Activated CD8-positive, alpha-beta memory T cell treated with anti-CD3 and anti-CD28 coated beads for 1 hour (primary cell): ENCODE results near the gene BABAM2.

Experiments
- DNase-seq, 2 donors: peaks; one replicate each; pipeline ENCODE4 v3.0.0-alpha.2; 2020; ENCODE audit warnings: low read depth in 1 of 2; ENCODE audit errors: extremely low read depth in 1 of 2

BABAM2 gene

GRCh38 chr2:28349546-28350165, 459.1 kb downstream of the BABAM2 start:
- no peak for DNase-seq

GRCh38 chr2:28350196-28350595, 459.7 kb downstream of the BABAM2 start:
- DNase-seq: no peak

GRCh38 chr2:28350791-28351285, 460.3 kb downstream of the BABAM2 start:
- DNase-seq: no peak

GRCh38 chr2:28351621-28352020, 461.1 kb downstream of the BABAM2 start:
- DNase-seq: no peak

- DNase-seq: no peak
Observed at GRCh38 chr2:28352104-28352503, 461.6 kb downstream of the BABAM2 start.

- no peak for DNase-seq
Observed at GRCh38 chr2:28352610-28353195, 462.2 kb downstream of the BABAM2 start.

GRCh38 chr2:28354920-28355520, 464.5 kb downstream of the BABAM2 start:
- DNase-seq: no peak

- no peak for DNase-seq
Observed at GRCh38 chr2:28355521-28356094, 465.1 kb downstream of the BABAM2 start.

GRCh38 chr2:28356095-28356911, 465.8 kb downstream of the BABAM2 start:
- no peak for DNase-seq

- DNase-seq: no peak
Observed at GRCh38 chr2:28357055-28357454, 466.5 kb downstream of the BABAM2 start.

- no peak for DNase-seq
Observed at GRCh38 chr2:28357948-28358667, 467.6 kb downstream of the BABAM2 start.

GRCh38 chr2:28358668-28359201, 468.2 kb downstream of the BABAM2 start:
- no peak for DNase-seq

GRCh38 chr2:28359222-28360057, 468.9 kb downstream of the BABAM2 start:
- peak; percentile 63 to 69 for DNase-seq

- DNase-seq: no peak
Observed at GRCh38 chr2:28360058-28360717, 469.7 kb downstream of the BABAM2 start.

- no peak for DNase-seq
Observed at GRCh38 chr2:28360718-28361293, 470.3 kb downstream of the BABAM2 start.

GRCh38 chr2:28361991-28362710, 471.6 kb downstream of the BABAM2 start:
- no peak for DNase-seq

GRCh38 chr2:28362991-28363521, 472.5 kb downstream of the BABAM2 start:
- DNase-seq: no peak
